GM19099 (cell line): Measurements from ENCODE around the gene PRPS1.

Source experiments
- POLR2A ChIP-seq: IDR thresholded peaks from 3 replicates; pipeline ENCODE4 v1.6.1; 2011; ENCODE audit warnings: low read depth; ENCODE audit not compliant: insufficient read length; ENCODE audit errors: extremely low read depth

Gene PRPS1

DNA sequence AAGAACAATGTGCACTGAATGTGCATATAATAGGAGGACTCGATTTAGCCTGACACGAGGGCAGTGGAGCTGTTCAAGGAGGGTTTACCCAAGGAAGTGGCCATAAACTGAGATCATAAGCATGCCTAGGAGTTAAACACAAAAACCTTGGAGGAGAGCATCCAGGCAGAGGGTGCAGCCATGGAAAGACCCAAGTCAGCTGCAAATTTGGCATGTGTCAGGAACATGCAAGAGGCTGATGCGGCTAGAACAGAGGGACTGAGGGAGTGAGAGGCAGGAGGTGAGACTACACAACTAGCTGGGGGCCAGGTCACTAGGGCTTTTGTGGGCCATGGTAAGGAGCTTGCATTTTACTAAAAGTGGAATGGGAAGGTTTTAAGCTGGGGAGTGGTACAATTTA lies 55.6 kb downstream of the PRPS1 start:
- TF ChIP-seq POLR2A: no peak

DNA sequence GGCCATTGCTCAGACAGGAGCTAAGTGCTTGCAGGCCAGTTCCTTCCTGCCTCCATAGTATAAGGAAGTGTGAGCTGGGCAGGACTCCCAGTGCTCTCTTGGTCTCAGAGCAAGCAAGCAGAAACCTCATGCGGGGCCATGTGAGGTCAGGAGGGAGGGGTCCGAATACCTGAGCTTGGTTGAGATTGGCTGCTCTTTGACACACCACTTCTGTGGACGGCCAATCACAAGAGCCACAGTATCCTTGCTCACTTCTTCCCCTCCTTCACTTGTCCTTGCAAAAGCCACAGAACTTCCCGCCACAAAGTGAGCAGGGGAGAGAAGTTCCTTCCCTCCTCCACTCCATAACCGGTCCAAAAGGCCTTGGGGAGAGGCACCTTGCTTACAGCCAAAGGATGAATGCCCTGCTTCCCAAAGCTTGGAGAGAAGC lies 56.7 kb downstream of the PRPS1 start:
- TF ChIP-seq POLR2A: peak; percentile 37

DNA sequence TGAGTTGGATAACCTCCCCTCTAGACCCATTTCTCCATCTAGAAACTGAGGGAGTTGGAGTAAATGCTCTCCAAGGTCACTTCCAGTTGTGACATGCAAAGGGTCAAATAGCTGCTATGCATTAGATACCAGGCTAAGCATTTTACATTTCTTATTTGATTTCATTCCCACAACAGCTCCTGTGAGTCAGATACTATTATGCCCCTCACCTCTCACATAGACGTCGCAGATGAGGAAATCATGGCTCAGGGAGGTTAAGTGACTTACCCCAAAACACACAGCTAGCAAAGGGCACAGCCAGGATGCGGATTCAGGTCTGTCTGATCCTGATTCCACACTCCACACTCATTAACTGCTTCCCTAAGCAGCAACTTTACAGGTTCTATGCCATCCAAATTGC lies 57.7 kb downstream of the PRPS1 start:
- TF ChIP-seq POLR2A: no peak

DNA sequence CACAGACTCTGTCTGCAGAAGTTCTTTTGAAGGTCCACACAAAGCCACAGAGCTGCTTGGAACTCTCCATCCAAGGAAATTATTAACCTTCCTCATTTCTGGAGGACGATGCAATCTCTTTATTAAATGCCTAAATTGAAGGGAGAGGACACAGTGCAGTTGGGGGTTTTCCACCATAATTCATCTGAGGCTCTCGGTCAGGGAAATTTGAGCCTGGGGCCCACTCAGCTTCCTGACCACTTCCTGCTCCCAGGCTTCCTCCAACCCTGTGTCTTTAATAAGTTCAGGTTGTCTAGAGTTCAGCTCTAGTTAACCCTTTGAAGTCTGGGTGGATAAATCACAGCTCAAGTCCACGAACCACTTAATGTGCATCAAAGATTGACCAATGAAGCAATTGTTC lies 58.5 kb downstream of the PRPS1 start:
- no peak for TF ChIP-seq POLR2A

DNA sequence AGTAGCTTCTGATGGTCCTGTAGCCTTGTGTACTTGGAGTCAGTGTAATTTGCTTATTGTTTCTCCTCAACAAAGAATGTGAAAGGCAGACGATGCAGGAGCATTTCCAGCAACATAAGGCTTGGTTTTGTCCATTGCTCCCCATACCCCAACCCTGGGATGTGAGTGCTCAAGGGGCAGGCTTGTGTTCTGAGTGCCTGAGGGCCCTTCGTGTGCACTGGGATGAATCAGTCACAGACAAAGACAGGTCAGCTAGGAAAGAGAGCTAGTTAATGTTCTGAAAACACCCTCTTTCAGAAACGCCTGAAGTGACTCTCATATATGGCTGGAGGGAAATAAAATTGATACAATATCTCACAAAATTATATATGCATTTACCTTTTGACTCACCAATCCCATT lies 59.1 kb downstream of the PRPS1 start:
- TF ChIP-seq POLR2A: no peak

DNA sequence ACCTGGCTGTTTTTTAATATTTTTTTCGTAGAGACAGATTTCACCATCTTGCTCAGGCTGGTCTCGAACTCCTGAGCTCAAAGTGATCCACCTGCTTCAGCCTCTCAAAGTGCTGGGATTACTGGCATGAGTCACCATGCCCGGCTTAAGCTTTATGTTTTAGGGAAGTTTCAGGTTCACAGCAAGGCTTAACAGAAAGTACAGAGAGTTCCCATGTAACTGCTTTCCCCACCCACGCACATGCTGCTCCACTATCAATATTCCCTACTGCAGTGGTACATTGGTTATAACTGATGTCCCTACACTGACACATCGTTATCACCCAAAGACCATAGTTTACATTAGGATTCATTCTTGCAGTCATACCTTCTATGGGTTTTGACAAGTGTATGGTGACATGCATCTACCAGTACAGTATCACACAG lies 62.7 kb downstream of the PRPS1 start:
- no peak for TF ChIP-seq POLR2A

DNA sequence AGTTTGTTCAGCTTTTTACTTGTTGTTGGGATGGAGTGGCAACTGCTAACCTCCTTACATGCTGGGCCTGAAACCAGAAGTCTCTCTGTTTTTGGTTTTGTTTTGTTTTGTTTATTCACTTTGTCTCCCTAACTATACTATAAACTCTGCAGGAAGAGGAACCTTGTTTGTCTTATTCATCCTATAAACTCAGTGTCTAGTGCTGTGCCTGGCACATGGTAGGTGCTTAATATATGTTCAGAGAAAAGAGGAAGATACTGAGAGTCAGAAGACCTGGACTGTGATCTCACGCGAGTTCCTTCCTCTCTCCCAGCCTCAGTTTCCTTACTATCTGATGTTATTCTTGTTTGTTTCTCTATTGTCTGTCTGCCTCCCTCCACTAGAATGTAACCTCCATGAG lies 71.3 kb downstream of the PRPS1 start:
- TF ChIP-seq POLR2A: no peak

DNA sequence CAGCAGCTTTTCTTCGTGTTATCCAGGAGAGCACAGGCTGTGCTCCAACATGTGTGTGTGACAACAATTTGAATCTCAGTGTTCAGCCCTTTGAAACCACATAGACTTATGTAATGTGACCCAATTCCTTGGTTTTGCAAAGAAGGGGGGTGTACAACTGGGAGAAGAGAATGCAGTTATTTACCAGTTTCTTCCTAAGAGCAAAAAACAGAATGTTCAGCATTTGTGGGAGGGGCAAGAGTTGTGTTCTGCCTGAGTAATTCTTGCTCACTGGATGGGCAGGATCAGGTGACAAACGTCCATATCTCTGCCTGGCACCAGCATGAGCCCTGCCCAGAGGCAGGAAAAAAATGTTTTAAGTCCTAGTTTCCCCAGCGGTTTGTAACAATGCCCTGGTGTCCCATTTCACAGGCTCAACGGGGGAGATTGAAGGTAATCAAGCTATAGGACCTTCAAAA lies 72.0 kb downstream of the PRPS1 start:
- no peak for TF ChIP-seq POLR2A
